SJCRH30 (cell line): ENCODE measurements around the gene TEP1. TPM values are rescaled to one million over a fixed set of nuclear protein-coding genes. Genes with fewer than 3 reads are reported as not detected.

ENCODE experiments used
- DNase-seq, 2 experiments: peaks; one replicate each; pipeline ENCODE4 v3.0.0-alpha.2; 2015 to 2020
- H3K27ac ChIP-seq: fragments of 250-450 bp; sonication (Bioruptor Pico); 2 replicates; pipeline ENCODE4 v1.5.1; 2020; ENCODE audit warnings: mild to moderate bottlenecking, moderate library complexity
- H3K27me3 ChIP-seq: fragments of 250-450 bp; sonication (Bioruptor Pico); 2 replicates; pipeline ENCODE4 v1.5.1; 2020; ENCODE audit warnings: mild to moderate bottlenecking, moderate library complexity
- H3K36me3 ChIP-seq: fragments of 250-450 bp; sonication (Bioruptor Pico); 2 replicates; pipeline ENCODE4 v1.5.1; 2020; ENCODE audit warnings: mild to moderate bottlenecking, moderate library complexity
- H3K4me1 ChIP-seq: fragments of 250-450 bp; sonication (Bioruptor Pico); 2 replicates; pipeline ENCODE4 v1.5.1; 2020; ENCODE audit warnings: mild to moderate bottlenecking, moderate library complexity
- H3K4me3 ChIP-seq: fragments of 250-450 bp; sonication (Bioruptor Pico); 2 replicates; pipeline ENCODE4 v1.5.1; 2020; ENCODE audit warnings: mild to moderate bottlenecking, moderate library complexity
- H3K9me3 ChIP-seq: fragments of 250-450 bp; sonication (Bioruptor Pico); replicated peaks from 2 replicates; pipeline ENCODE4 v1.5.1; 2020; ENCODE audit warnings: mild to moderate bottlenecking, moderate library complexity
- total RNA-seq: library from RNA; depleted of rRNA; stranded (reverse); fragments of >200 nt; shearing (Covaris generic); gene quantifications from 2 replicates; pipeline ENCODE4 v1.2.3, GENCODE V29; 2014

The TEP1 gene
- total RNA-seq, 1 experiment from 2014 or later: 7.2 TPM

GRCh38 chr14:20417250-20418186, 4.2 kb upstream of the TEP1 start:
- Histone ChIP-seq H3K27ac (no peak overlapping the region), H3K4me3 (no peak overlapping the region), H3K36me3 (no peaks in the 10 kb centered on the region), H3K4me1 (no peaks in the 10 kb centered on the region), H3K9me3 (no peaks in the 10 kb centered on the region), H3K27me3 (no peaks in the 10 kb centered on the region)
- no peak for DNase-seq

- DNase-seq: no peak
- Histone ChIP-seq H3K27ac (no peak overlapping the region), H3K27me3 (no peaks in the 10 kb centered on the region), H3K9me3 (no peaks in the 10 kb centered on the region), H3K4me1 (no peaks in the 10 kb centered on the region), H3K4me3 (no peak overlapping the region), H3K36me3 (no peaks in the 10 kb centered on the region)
These were observed 2.9 kb upstream of the TEP1 start for GRCh38 chr14:20416223-20416622.

- no peaks in the 10 kb centered on the region for H3K4me1 ChIP-seq
- H3K4me3 ChIP-seq: no peak overlapping the region
- no peaks in the 10 kb centered on the region for H3K36me3 ChIP-seq
- H3K27me3 ChIP-seq: no peaks in the 10 kb centered on the region
- H3K27ac ChIP-seq: no peak overlapping the region
- H3K9me3 ChIP-seq: no peaks in the 10 kb centered on the region
- peak; percentile 15 to 64 for DNase-seq
These were observed 2.5 kb upstream of the TEP1 start for GRCh38 chr14:20415782-20416206.

GRCh38 chr14:20413744-20414082, 412 bp upstream of the TEP1 start:
- Histone ChIP-seq H3K9me3 (no peaks in the 10 kb centered on the region), H3K4me3 (peak overlapping the region; percentile 70), H3K36me3 (no peaks in the 10 kb centered on the region), H3K27me3 (no peaks in the 10 kb centered on the region), H3K4me1 (no peaks in the 10 kb centered on the region), H3K27ac (peak overlapping the region; percentile 43)
- DNase-seq: peak in 1 of 2 experiments; percentile 22

GRCh38 chr14:20412411-20412810, 890 bp downstream of the TEP1 start:
- H3K27me3 ChIP-seq: no peaks in the 10 kb centered on the region
- H3K27ac ChIP-seq: no peak overlapping the region
- peak in 1 of 2 experiments; percentile 13 for DNase-seq
- no peaks in the 10 kb centered on the region for H3K36me3 ChIP-seq
- H3K9me3 ChIP-seq: no peaks in the 10 kb centered on the region
- peak overlapping the region; percentile 70 for H3K4me3 ChIP-seq
- no peaks in the 10 kb centered on the region for H3K4me1 ChIP-seq

- no peaks in the 10 kb centered on the region for H3K27me3 ChIP-seq
- H3K4me3 ChIP-seq: no peak overlapping the region
- no peaks in the 10 kb centered on the region for H3K9me3 ChIP-seq
- H3K36me3 ChIP-seq: no peaks in the 10 kb centered on the region; the same call in 1 of the 2 replicates
- no peak overlapping the region for H3K27ac ChIP-seq
- no peak for DNase-seq
- H3K4me1 ChIP-seq: no peaks in the 10 kb centered on the region
These were observed 4.1 kb downstream of the TEP1 start for GRCh38 chr14:20409226-20409625.

GRCh38 chr14:20403521-20403920, 9.8 kb downstream of the TEP1 start:
- H3K4me3 ChIP-seq: no peak overlapping the region
- no peaks in the 10 kb centered on the region for H3K27me3 ChIP-seq
- no peaks in the 10 kb centered on the region for H3K4me1 ChIP-seq
- H3K27ac ChIP-seq: no peak overlapping the region
- no peaks in the 10 kb centered on the region for H3K9me3 ChIP-seq
- peaks cover 2% of the 10 kb centered on the region for H3K36me3 ChIP-seq
- DNase-seq: no peak

- Histone ChIP-seq H3K4me3 (no peak overlapping the region), H3K9me3 (no peaks in the 10 kb centered on the region), H3K36me3 (peaks cover 2% of the 10 kb centered on the region), H3K27me3 (no peaks in the 10 kb centered on the region), H3K27ac (no peak overlapping the region), H3K4me1 (no peaks in the 10 kb centered on the region)
- no peak for DNase-seq
These were observed 12.2 kb downstream of the TEP1 start for GRCh38 chr14:20400965-20401593.

GRCh38 chr14:20400589-20400964, 12.7 kb downstream of the TEP1 start:
- peaks cover 2% of the 10 kb centered on the region; the same call in 1 of the 2 replicates for H3K36me3 ChIP-seq
- no peaks in the 10 kb centered on the region for H3K27me3 ChIP-seq
- no peak overlapping the region for H3K27ac ChIP-seq
- no peak overlapping the region for H3K4me3 ChIP-seq
- no peaks in the 10 kb centered on the region for H3K9me3 ChIP-seq
- DNase-seq: no peak
- H3K4me1 ChIP-seq: no peaks in the 10 kb centered on the region

GRCh38 chr14:20397511-20397910, 15.8 kb downstream of the TEP1 start:
- H3K4me1 ChIP-seq: no peaks in the 10 kb centered on the region
- peaks cover 11% of the 10 kb centered on the region; the same call in 1 of the 2 replicates for H3K36me3 ChIP-seq
- H3K27me3 ChIP-seq: no peaks in the 10 kb centered on the region
- H3K9me3 ChIP-seq: no peaks in the 10 kb centered on the region
- DNase-seq: no peak
- no peak overlapping the region for H3K4me3 ChIP-seq
- no peak overlapping the region for H3K27ac ChIP-seq

GRCh38 chr14:20391505-20391904, 21.8 kb downstream of the TEP1 start:
- no peak overlapping the region for H3K4me3 ChIP-seq
- H3K4me1 ChIP-seq: no peaks in the 10 kb centered on the region
- H3K27me3 ChIP-seq: no peaks in the 10 kb centered on the region
- H3K9me3 ChIP-seq: no peaks in the 10 kb centered on the region
- H3K27ac ChIP-seq: no peak overlapping the region
- H3K36me3 ChIP-seq: peaks cover 17% of the 10 kb centered on the region
- no peak for DNase-seq

- peaks cover 10% of the 10 kb centered on the region; the same call in 1 of the 2 replicates for H3K36me3 ChIP-seq
These were observed 25.1 kb downstream of the TEP1 start for GRCh38 chr14:20388159-20388558.

GRCh38 chr14:20387576-20387975, 25.7 kb downstream of the TEP1 start:
- Histone ChIP-seq H3K4me3 (no peak overlapping the region), H3K9me3 (no peaks in the 10 kb centered on the region), H3K4me1 (no peaks in the 10 kb centered on the region), H3K27me3 (no peaks in the 10 kb centered on the region), H3K36me3 (peaks cover 9% of the 10 kb centered on the region; the same call in 1 of the 2 replicates), H3K27ac (no peak overlapping the region)
- DNase-seq: no peak

More at GRCh38 chr14:20388159-20388558, 25.1 kb downstream of the TEP1 start:
- no peaks in the 10 kb centered on the region for H3K27me3 ChIP-seq
- DNase-seq: no peak
- H3K9me3 ChIP-seq: no peaks in the 10 kb centered on the region
- no peak overlapping the region for H3K27ac ChIP-seq
- H3K4me3 ChIP-seq: no peak overlapping the region
- H3K4me1 ChIP-seq: no peaks in the 10 kb centered on the region

- no peak for DNase-seq
- H3K4me3 ChIP-seq: no peak overlapping the region
- no peaks in the 10 kb centered on the region for H3K27me3 ChIP-seq
- H3K36me3 ChIP-seq: peaks cover 7% of the 10 kb centered on the region; the same call in 1 of the 2 replicates
- no peak overlapping the region for H3K27ac ChIP-seq
- no peaks in the 10 kb centered on the region for H3K4me1 ChIP-seq
- H3K9me3 ChIP-seq: no peaks in the 10 kb centered on the region
These were observed 26.9 kb downstream of the TEP1 start for GRCh38 chr14:20386276-20386855.

- no peaks in the 10 kb centered on the region for H3K4me1 ChIP-seq
- no peak overlapping the region for H3K4me3 ChIP-seq
- H3K27ac ChIP-seq: no peak overlapping the region
- peaks cover 4% of the 10 kb centered on the region; the same call in 1 of the 2 replicates for H3K36me3 ChIP-seq
- no peaks in the 10 kb centered on the region for H3K27me3 ChIP-seq
- no peak for DNase-seq
- no peaks in the 10 kb centered on the region for H3K9me3 ChIP-seq
These were observed 28.4 kb downstream of the TEP1 start for GRCh38 chr14:20384886-20385285.
